GM12872 (cell line): Measurements from ENCODE around the gene RCL1.

Source experiments
- TF ChIP-seq, protein P1 (sequence below): IDR thresholded peaks from 3 replicates; pipeline ENCODE4 v1.5.1; 2011; ENCODE audit warnings: low read depth, mild to moderate bottlenecking, low read length, moderate library complexity; ENCODE audit not compliant: insufficient read depth

The RCL1 gene

DNA sequence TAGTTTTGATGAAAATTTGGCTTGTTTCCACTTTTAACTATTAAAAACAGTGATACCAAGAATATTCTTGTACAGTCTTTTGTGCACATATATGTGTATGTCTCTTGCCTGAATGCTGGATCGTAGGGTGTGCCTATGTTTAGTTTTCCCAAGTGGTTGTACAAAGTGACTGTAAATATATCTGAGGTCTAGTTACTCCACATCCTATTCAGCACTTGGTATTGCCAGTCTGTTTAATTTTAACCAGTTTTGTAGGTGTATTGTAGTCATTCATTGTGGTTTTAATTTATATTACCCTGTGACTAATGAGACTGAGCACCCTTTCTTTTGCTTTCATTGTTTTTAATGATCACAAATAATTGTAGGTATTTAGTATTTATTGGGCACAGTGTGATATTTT lies 17.8 kb downstream of the RCL1 start:
- TF ChIP-seq, protein P1, sequence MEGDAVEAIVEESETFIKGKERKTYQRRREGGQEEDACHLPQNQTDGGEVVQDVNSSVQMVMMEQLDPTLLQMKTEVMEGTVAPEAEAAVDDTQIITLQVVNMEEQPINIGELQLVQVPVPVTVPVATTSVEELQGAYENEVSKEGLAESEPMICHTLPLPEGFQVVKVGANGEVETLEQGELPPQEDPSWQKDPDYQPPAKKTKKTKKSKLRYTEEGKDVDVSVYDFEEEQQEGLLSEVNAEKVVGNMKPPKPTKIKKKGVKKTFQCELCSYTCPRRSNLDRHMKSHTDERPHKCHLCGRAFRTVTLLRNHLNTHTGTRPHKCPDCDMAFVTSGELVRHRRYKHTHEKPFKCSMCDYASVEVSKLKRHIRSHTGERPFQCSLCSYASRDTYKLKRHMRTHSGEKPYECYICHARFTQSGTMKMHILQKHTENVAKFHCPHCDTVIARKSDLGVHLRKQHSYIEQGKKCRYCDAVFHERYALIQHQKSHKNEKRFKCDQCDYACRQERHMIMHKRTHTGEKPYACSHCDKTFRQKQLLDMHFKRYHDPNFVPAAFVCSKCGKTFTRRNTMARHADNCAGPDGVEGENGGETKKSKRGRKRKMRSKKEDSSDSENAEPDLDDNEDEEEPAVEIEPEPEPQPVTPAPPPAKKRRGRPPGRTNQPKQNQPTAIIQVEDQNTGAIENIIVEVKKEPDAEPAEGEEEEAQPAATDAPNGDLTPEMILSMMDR: no peak

DNA sequence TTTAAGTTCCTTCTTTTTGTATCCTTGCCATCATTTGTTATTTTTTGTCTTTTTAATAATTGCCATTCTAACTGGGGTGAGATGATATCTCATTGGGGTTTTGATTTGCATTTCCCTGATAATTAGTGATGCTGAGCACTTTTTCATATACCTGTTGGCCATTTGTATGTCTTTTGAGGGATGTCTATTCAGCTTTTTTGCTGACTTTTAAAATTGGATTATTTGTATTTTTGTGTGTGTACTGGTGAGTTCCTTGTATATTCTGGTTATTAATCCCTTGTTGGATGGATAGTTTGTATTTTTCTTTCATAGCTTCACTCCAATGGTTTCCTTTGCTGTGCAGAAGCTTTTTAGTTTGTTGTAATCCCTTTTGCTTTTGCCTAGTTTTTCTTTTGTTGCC lies 19.1 kb downstream of the RCL1 start:
- TF ChIP-seq, protein P1: no peak

DNA sequence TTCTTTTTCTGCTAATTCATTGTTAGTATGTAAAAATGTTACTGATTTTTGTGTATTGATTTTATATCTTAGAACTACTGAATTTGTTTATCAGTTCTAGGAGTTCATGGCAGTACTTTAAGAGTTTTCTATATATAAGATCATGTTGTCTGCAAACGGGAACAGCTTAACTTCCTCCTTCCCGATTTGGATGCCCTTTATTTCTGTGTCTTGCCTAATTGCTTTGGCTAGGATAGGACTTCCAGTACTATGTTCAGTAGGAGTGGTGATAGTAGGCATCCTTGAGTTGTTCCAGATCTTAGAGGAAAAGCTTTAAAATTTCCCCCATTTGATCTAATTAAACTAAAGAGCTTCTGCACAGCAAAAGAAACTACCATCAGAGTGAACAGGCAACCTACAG lies 20.1 kb downstream of the RCL1 start:
- TF ChIP-seq, protein P1: no peak

DNA sequence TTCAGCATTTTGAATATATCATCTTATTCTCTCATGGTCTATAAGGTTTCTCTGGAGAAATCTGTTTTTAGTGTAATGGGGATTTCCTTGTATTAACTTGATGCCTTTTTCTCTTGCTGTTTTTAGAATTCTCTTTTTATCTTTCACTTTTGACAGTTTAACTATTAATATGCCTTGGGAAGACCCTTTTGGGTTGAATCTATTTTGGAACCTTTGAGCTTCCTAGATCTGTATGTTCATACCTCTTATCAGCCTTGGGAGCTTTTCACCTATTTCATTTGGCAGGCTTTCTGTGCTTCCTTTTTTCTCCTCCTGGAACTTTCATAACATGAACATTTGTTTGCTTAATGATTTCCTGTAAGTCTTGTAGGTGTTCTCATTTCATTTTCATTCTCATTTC lies 22.2 kb downstream of the RCL1 start:
- TF ChIP-seq, protein P1: no peak

DNA sequence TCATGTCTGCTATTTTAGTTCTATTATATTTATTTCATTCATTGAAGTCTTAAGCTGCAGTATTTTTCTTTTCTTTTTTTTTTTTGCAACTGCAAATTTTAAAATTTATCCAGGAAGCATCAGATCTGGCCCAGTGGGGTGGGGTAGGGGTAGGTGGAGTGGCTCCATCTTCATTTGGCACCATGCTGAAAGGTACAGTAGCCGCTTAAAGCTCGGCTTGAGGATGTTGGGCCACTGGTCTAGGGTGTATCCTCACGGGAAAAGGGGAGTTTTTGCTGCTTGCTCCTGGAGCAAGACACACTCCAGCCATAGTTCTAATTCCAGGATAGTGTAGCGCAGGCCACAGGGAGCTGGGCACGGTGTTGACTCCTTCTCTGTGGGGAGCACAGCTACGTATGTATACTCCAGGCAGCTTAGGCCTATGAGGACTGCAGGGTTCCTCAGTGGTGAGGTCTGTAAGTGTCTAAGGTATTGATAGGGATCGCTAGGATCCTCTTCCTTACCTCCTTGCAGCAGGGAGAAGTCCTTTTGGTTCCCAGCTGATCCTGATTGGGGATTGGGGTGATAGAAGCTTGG lies 22.7 kb downstream of the RCL1 start:
- TF ChIP-seq, protein P1: no peak

DNA sequence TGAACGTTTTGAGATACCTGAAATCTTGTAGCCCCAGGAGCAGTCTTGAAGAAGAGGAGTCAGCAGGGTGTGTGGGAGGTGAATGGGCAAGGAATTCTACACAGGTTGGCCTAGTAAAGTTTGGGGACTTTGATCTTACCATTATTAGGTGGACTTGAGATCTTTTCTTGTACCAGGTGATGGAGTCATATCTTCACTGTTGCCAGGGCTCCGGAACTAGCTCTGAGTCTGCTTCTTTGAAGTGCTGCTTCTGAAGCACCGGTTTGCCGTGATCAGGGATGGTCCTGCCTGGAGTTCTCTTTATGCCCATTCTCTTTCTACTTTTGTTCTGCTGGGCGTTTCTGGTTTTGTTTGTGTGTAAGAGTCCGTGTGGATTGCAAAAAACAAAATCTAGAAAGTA lies 27.4 kb downstream of the RCL1 start:
- TF ChIP-seq, protein P1: no peak

DNA sequence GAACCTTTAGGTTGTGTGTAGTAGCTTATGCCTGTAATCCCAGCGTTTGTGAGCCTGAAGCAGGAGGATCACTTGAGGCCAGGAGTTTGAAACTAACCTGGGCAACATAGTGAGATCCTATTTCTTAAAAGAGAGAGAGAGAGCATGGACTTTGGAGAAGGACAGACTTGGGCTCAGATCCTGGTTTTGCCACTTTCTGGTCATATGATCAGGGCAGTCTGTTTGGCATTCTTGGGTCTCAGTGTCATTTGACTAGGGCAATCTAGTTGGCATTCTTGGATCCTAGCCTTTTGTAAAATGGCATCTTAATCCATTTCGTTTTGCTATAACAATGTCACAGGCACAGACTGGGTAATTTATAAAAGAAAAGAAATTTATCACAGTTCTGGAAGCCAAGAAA lies 28.4 kb downstream of the RCL1 start:
- TF ChIP-seq, protein P1: no peak
